Activated CD4-positive, alpha-beta T cell treated with anti-CD3 and anti-CD28 coated beads, Interleukin-2, amount 50 U/mL, for 16 hours (primary cell): ENCODE data around the gene CACNA1B.

ENCODE experiments used
- DNase-seq: peaks from one replicate; pipeline ENCODE4 v3.0.0-alpha.2; 2020

Gene CACNA1B

GRCh38 chr9:137969008-137969407, 91.4 kb downstream of the CACNA1B start:
- no peak for DNase-seq

- DNase-seq, result no peak
These were observed 92.1 kb downstream of the CACNA1B start for GRCh38 chr9:137969685-137970084.

- no peak for DNase-seq
These were observed 92.5 kb downstream of the CACNA1B start for GRCh38 chr9:137970098-137970497.

- DNase-seq, result no peak
These were observed 93.3 kb downstream of the CACNA1B start for GRCh38 chr9:137970686-137971476.

GRCh38 chr9:137971477-137972138, 94.0 kb downstream of the CACNA1B start:
- no peak for DNase-seq

- DNase-seq, result no peak
These were observed 94.9 kb downstream of the CACNA1B start for GRCh38 chr9:137972355-137972987.

GRCh38 chr9:137972988-137973470, 95.4 kb downstream of the CACNA1B start:
- no peak for DNase-seq

GRCh38 chr9:137973829-137974416, 96.3 kb downstream of the CACNA1B start:
- DNase-seq, result no peak

GRCh38 chr9:137974746-137975526, 97.4 kb downstream of the CACNA1B start:
- DNase-seq, result no peak

GRCh38 chr9:137975527-137975913, 97.9 kb downstream of the CACNA1B start:
- DNase-seq, result no peak

- DNase-seq, result no peak
These were observed 98.5 kb downstream of the CACNA1B start for GRCh38 chr9:137975936-137976565.

- DNase-seq, result no peak
These were observed 100.1 kb downstream of the CACNA1B start for GRCh38 chr9:137977571-137978261.

GRCh38 chr9:137978262-137978714, 100.7 kb downstream of the CACNA1B start:
- no peak for DNase-seq

- no peak for DNase-seq
These were observed 104.6 kb downstream of the CACNA1B start for GRCh38 chr9:137982200-137982599.

GRCh38 chr9:137984005-137984404, 106.4 kb downstream of the CACNA1B start:
- DNase-seq, result no peak

- no peak for DNase-seq
These were observed 107.1 kb downstream of the CACNA1B start for GRCh38 chr9:137984520-137985257.

GRCh38 chr9:137985637-137986071, 108.1 kb downstream of the CACNA1B start:
- no peak for DNase-seq

GRCh38 chr9:137986268-137987099, 108.9 kb downstream of the CACNA1B start:
- DNase-seq, result no peak

- DNase-seq, result no peak
These were observed 109.9 kb downstream of the CACNA1B start for GRCh38 chr9:137987244-137988030.
